ENCODE measurements around the gene HUWE1.
A peak's percentile ranks its signal among the peaks of the same experiment; 100 is the strongest.
"Not testable (repeated sequence)": the region's sequence is repeated elsewhere in the genome, so short reads cannot be mapped to it uniquely, and the experiment has no call there.

HUWE1 gene

GRCh38 chrX:53605004-53605403 lies 81.5 kb downstream of the HUWE1 start:
- no peak for DNase-seq

- DNase-seq, result no peak
These were observed 86.6 kb downstream of the HUWE1 start for GRCh38 chrX:53599781-53600396.

DNA sequence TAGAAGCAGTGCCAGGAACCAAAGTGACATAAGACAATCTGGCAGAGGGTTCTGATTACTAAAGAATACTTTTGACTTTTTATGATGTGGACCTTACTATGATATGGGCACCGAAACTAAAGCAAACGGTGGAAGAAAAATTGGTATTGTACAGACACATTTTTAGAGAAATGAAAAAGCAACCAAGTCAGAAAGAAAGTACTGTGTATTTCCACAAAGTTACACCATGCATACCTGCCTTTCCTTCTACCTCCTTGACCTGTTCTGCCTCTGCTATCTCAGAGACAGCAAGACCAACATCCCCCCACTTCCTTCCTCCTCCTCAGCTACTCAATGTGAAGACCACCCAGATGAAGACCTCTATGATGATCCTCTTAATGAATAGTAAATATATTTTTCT lies 88.3 kb downstream of the HUWE1 start:
- no peak for DNase-seq

- no peak for DNase-seq
These were observed 91.2 kb downstream of the HUWE1 start for GRCh38 chrX:53595266-53595810.

- no peak for DNase-seq
These were observed 92.2 kb downstream of the HUWE1 start for GRCh38 chrX:53594354-53594753.

DNA sequence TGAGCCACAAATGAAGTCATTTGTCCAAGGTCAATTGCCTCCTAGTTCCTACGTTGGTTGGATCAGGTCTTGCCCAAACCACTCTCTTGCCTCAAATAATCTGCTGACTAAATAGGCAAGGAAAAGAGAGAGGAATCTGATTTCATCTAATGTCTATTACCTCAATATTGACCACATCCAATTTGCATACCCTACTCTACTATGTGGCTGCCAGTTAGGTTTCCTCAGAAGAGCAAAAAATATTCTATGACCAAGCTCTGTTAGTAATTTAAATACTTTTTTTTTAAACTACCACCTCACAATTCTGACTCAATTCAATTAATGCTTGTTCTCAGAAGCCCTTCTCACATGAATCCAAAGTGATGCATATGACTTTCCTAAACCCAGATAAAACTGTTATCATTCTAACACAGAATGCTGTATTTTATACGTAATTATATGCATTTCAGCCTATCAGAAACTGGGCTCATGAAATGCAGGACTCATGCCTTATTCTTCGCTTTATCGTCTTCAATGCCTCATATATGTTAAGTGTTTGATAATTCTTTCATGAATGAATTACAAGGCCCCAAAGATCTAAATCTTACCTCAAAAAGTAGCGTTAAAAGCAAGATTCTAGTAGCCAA lies 98.6 kb downstream of the HUWE1 start:
- DNase-seq, result no peak

- no peak for DNase-seq
These were observed 101.6 kb downstream of the HUWE1 start for GRCh38 chrX:53584891-53585290.

DNA sequence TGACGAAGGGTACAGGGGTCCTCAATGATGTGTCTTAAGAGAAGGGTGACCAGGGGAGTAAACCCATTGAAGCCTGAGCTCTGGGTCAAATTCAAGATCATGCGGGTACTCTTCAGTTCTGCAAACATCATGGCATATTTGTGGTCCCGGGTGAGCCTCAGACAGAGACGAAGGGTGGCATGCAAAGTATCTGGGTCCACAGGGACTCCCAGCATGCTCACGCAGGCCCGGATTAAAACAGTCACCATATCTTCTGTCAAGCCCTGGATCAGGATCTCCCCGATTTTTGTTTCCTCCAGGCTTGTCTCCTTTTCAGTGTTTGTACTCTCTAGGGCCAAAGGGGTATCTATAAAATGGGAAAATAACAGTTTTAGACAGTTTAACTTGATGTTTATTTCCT lies 102.9 kb downstream of the HUWE1 start:
- no peak for DNase-seq

DNA sequence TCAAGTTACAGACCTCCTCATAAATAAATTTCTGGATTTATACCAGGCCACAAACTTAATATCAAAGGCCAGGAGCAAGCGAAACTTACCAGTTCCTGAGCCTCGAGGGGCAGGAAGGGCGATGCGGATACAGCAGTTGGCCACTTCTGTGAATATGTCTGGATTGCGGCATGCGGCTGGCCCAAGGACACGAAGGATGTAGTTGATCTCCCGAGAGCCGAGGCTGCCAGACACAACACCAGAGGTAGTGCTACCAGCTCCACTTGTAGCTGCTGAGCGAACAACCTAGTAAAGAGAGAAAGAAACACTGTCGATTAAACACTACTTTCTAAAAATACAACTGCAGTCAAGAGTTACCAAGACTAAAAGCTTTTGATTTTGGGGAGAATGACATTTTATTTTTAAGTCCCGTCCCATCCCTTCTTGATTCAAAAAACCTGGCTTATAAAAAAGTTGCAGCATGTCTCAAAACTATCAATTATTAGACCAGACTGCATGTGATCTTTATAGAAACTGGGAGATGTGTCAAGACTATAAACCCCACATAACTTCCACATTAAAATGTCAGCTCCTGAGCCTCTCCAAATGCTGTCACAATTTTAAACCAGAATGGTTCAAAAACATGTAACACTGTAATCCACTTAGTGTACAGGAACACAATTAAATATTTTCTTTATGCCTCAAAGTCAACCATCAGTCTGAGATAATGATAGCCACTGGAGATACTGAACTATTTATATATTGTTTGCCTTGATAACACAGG lies 105.6 kb downstream of the HUWE1 start:
- no peak for DNase-seq

DNA sequence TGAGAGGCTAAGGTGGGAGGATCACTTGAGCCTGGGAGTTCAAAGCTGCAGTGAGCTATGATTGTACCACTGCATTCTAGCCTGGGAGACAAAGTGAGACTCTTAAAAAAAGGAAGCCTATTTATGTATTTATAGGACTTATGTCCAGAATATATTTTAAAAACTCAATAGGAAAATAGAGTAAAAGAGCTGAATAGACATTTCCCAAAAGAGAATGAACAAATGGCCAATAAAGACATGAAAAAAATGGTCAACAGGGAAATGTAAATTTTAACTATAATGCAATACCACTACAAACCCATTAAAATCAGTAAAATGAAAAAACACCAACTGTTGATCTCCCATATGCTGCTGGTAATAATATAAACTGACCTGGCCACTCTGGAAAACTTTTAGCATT lies 115.0 kb downstream of the HUWE1 start:
- DNase-seq, result no peak

DNA sequence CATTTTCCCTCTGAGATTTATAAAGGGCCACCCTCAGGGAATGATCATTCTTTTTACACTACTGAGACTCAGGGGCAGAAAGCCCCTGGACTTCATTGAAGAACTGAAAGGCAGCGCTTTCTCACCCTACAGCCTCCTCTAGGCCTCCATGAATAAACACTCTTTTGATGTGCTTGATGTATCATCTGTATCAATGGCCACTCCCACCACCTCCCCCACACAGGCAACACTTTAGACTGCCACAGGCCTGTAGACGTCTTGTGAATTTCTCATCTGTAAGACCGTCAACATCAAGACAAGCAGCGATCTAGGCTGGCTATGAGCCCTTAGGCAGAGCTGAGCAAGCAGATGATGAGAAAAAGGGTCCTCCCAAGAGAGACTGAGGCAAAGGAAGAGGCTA lies 123.2 kb downstream of the HUWE1 start:
- no peak for DNase-seq

- DNase-seq, result no peak
These were observed 124.6 kb downstream of the HUWE1 start for GRCh38 chrX:53561912-53562311.

DNA sequence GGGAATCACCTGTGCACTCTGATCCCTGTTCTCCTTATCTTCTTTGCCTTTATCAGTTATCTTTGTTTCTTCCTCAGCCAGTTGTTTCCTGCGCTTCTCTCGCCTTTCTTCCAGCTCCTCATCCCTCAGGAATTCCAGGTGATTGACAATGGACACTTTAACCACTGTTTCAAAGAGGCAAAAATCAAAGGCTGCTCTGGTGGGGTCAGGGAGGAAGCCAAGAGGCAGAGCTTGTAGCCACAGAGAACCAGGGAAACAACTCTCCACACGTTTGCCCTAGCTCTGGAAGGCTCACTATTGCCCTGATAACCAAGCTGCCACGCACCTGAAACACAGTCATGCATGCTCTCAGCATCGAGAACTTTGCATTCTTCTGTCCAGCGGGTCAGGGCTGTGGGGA lies 127.9 kb downstream of the HUWE1 start:
- DNase-seq, result no peak

- DNase-seq, result no peak
These were observed 129.7 kb downstream of the HUWE1 start for GRCh38 chrX:53556868-53557267.

DNA sequence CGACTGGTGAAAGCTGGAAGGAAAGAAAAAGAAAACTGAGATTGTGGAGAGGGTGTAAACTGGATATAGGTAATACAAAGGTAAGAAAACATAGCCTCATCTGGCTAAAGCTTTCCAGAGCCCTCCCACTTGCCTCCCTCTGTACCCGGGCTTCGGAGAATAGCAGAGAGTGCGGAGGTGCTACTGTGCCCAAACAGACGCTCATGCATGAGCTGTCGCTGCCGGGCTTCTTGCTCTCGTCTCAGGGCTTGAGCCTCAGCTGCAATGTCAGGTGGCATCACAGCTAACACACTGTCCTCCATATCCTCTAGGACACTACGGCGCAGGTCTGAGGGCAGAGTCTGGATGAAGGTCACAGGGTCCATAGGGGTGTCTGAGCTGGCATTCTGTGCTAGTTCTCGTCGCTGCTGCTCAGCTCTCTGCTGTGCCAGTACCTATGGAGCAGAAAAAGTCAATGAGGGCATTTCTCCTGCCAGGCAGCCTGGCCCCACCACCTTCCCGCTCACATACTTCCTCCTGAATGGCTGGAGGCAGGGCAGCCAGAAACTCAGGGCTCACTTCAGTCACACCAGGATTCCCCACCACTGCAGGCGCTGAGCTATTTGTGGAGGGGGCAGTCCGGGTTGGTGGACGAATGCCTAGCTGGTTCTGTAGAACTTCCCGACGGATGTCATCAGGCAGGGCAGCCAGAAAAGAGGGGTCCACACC lies 135.6 kb downstream of the HUWE1 start:
- no peak for DNase-seq

DNA sequence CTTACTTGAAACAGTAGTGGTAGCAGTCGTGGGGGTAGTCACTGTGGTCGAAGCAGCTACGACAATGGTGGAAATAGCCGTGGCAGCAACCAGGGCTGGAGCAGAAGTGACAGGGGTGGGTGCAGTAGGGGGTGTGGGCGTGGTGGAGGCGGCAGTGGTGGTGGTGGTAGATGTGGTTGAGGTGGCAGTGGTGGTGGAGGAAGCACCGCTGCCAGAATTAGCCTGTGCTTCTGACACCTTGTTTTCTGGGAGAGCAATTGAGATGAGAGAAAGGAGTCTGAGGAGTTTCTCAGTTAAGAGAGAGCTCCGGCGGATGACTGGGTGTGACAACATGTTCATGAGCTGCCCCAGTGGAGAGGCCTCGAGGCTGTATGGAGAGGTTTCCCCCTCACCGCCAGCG lies 138.9 kb downstream of the HUWE1 start:
- no peak for DNase-seq

DNA sequence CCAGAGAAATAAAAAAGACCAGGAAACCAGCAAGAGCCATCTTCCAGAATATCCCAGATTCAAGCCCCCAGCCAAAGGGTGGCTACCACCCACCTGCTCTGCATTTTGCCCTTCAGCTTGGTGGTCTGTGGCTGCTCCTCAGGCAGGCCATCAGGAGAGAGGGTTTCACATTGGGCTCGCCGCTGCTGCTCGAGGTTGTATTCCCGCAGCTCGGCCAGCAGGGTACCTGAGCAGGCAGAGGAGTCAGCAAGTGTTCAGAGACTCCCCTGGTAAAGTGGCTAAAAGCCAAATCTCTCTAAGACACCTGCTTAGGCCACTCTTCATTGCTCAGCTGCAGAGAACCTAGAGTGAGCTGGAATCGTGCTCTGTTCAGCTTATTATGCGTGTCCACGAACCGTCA lies 141.6 kb downstream of the HUWE1 start:
- no peak for DNase-seq

- no peak for DNase-seq
These were observed 147.7 kb downstream of the HUWE1 start for GRCh38 chrX:53538781-53539180.

DNA sequence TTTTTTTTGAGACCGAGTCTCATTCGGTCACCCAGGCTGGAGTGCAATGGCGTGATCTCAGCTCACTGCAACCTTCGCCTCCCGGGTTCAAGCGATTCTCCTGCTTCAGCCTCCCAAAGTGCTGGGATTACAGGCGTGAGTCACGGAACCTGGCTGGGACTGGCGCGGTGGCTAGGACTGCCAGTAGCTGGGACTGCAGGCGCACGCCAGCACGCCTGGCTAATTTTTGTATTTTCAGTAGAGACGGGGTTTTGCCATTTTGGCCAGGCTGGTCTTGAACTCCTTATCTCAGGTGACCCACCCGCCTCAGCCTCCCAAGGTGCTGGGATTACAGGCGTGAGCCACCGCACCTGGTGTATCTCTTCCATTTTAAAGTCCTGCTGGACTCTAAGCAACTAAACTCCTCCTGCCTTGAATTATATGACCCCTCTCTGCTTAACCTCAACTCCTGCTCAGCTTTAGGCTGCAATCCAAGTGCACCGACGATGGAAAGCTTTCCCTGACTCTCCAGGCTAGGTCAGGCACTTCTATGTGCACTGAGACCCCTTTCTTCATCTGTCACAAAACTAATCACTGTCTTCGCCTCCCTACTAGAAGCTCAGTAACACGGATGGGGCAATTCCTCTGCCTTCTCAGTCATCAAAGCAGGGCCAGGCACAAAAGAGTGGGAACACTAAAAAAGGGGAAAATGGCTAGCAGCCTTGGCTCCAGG lies 155.1 kb downstream of the HUWE1 start:
- DNase-seq, result not testable (repeated sequence)

DNA sequence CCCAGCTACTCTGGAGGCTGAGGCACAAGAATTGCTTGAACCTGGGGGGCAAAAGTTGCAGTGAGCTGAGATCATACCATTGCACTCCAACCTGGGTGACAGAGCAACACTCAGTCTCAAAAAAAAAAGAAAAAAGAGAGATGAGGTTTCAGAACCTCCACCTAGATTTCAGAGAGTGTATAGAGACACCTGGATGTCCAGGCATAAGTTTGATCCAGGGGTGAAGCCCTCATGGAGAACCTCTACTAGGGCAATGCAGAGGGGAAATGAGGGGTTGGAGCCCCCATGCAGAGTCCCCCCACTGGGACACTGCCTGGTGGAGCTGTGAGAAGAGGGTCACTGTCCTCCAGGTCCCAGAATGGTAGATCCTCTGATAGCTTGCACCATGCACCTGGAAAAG lies 159.5 kb downstream of the HUWE1 start:
- DNase-seq, result no peak

DNA sequence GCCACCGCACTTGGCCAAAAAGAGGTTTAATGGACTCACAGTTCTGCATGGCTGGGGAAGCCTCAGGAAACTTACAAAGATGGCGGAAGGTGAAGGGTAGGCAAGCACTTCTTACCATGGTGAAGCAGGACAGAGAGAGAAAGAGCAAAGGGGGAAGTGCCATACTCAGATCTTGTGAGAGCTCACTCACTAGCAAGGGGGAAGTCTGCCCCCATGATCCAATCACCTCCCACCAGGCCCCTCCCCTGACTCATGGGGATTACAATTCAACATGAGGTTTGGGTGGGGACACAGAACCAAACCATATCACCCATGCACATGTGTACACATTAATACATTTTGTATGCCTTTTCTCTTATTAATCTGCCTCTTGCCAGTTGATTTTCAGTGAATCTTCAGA lies 175.2 kb downstream of the HUWE1 start:
- DNase-seq, result no peak

DNA sequence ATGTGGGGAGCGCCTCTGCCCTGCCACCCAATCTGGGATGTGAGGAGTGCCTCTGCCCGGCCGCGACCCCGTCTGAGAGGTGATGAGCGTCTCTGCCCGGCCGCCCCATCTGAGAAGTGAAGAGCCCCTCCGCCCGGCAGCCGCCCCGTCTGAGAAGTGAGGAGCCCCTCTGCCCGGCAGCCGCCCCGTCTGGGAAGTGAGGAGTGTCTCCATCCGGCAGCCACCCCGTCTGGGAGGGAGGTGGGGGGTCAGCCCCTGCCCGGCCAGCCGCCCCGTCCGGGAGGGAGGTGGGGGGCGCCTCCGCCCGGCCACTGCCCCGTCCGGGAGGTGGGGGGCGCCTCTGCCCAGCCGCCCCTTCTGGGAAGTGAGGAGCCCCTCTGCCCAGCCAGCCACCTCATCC lies 182.5 kb downstream of the HUWE1 start:
- not testable (repeated sequence) for DNase-seq

- peak; percentile 80 for DNase-seq
These were observed 192.1 kb downstream of the HUWE1 start for GRCh38 chrX:53494436-53494835.

Measured in SHP77 treated with DMSO at 0.1 percent for 48 hours (cell line).